GM06990 (cell line): ENCODE results near the gene PABPN1L.
"Not testable (repeated sequence)": the region's sequence is repeated elsewhere in the genome, so short reads cannot be mapped to it uniquely, and the experiment has no call there.

Experiments used
- DNase-seq: peaks from one replicate; pipeline ENCODE4 v3.0.0-alpha.2; 2011; ENCODE audit not compliant: insufficient read length; ENCODE audit errors: extremely low read depth
- H3K27me3 ChIP-seq: replicated peaks from 2 replicates; pipeline ENCODE4 v1.6.0; 2011; ENCODE audit warnings: low read length; ENCODE audit not compliant: control insufficient read depth, insufficient read depth
- H3K36me3 ChIP-seq: 2 replicates; pipeline ENCODE4 v1.5.1; 2011; ENCODE audit warnings: low read length; ENCODE audit not compliant: control insufficient read depth, insufficient read depth
- H3K4me3 ChIP-seq: replicated peaks from 2 replicates; pipeline ENCODE4 v1.5.1; 2011; ENCODE audit warnings: low read depth, mild to moderate bottlenecking, control low read depth, low read length
- TF ChIP-seq, protein P1 (sequence below): IDR thresholded peaks from 2 replicates; pipeline ENCODE4 v1.5.1; 2011; ENCODE audit warnings: low read length, control low read depth, mild to moderate bottlenecking, inconsistent platforms; ENCODE audit not compliant: insufficient read depth, poor library complexity, severe bottlenecking

PABPN1L gene

DNA sequence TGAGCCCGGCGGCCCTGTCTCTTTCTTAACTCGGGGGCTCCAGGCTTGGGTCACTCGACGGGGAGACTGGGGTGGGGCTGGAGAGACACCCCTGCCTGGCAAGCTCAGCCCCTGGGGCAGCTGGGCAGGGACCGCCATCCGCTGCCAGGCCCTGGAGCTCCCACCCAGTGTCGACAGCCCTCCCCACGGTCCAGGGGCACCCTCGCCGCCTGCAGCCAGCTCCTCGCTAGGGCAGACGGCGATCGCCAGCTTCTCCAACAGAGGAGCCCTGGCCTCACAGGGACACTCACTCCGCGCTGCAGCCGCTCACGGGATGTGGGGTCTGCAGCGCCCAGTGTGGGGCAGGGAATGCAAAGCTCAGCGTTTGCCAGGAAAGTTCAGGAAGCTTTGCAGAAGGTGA, 38.7 kb downstream of the PABPN1L start:
- TF ChIP-seq, protein P1, sequence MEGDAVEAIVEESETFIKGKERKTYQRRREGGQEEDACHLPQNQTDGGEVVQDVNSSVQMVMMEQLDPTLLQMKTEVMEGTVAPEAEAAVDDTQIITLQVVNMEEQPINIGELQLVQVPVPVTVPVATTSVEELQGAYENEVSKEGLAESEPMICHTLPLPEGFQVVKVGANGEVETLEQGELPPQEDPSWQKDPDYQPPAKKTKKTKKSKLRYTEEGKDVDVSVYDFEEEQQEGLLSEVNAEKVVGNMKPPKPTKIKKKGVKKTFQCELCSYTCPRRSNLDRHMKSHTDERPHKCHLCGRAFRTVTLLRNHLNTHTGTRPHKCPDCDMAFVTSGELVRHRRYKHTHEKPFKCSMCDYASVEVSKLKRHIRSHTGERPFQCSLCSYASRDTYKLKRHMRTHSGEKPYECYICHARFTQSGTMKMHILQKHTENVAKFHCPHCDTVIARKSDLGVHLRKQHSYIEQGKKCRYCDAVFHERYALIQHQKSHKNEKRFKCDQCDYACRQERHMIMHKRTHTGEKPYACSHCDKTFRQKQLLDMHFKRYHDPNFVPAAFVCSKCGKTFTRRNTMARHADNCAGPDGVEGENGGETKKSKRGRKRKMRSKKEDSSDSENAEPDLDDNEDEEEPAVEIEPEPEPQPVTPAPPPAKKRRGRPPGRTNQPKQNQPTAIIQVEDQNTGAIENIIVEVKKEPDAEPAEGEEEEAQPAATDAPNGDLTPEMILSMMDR: no peak
- peaks cover 2% of the 10 kb centered on the region for H3K36me3 ChIP-seq
- no peak for DNase-seq

DNA sequence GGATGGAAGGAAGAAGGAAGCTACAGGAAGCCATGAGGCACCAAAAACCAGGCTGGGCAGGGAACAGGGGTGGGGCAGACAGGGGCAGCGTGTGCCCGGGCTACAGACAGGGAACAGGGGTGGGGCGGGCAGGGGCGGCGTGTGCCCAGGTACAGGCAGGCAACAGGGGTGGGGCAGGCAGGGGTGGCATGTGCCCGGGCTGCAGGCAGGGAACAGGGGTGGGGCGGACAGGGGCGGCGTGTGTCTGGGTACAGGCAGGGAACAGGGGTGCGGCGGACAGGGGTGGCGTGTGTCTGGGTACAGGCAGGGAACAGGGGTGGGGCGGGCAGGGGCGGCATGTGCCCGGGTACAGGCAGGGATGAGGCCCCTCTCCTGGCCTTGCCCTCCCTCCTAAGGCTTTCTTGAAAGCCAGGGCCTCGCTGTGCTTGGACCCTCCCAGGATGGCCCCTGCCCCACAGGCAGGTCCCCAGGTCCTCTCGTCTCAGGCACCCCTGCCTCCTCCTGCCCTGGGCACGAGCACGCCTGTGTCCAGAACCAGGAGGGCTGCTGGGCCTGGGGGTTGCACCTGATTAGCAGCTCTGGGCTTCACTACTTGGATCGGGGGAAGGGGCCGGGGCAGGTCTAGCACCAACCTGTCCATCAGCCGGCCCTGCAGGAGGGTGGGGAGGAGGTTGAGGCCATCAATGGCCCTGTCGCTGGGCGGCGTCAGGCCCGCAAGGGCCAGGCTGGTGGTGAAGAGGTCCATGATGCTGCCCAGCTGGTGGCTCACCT, 40.2 kb downstream of the PABPN1L start:
- H3K4me3 ChIP-seq: no peak overlapping the region
- TF ChIP-seq, protein P1: no peak
- H3K27me3 ChIP-seq: no peaks in the 10 kb centered on the region
- no peak for DNase-seq
- H3K36me3 ChIP-seq: peaks cover 3% of the 10 kb centered on the region

More for the DNA sequence above, 38.7 kb downstream of the PABPN1L start:
- Histone ChIP-seq H3K4me3 (no peak overlapping the region), H3K27me3 (no peaks in the 10 kb centered on the region)

DNA sequence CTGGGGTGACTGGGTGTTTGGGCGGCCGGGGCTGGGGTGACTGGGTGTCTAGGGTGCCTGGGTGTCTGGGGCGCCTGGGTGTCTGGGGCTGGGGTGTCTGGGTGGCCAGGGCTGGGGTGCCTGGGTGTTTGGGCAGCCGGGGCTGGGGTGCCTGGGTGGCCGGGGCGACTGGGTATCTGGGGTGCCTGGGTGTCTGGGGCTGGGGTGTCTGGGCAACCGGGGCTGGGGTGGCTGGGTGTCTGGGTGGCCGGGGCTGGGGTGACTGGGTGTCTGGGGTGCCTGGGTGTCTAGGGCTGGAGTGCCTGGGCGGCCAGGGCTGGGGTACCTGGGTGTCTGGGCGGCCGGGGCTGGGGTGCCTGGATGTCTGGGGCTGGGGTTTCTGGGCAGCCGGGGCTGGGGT, 41.3 kb downstream of the PABPN1L start:
- TF ChIP-seq, protein P1: no peak
- no peak overlapping the region for H3K4me3 ChIP-seq
- no peaks in the 10 kb centered on the region for H3K27me3 ChIP-seq
- DNase-seq: no peak
- peaks cover 3% of the 10 kb centered on the region for H3K36me3 ChIP-seq

DNA sequence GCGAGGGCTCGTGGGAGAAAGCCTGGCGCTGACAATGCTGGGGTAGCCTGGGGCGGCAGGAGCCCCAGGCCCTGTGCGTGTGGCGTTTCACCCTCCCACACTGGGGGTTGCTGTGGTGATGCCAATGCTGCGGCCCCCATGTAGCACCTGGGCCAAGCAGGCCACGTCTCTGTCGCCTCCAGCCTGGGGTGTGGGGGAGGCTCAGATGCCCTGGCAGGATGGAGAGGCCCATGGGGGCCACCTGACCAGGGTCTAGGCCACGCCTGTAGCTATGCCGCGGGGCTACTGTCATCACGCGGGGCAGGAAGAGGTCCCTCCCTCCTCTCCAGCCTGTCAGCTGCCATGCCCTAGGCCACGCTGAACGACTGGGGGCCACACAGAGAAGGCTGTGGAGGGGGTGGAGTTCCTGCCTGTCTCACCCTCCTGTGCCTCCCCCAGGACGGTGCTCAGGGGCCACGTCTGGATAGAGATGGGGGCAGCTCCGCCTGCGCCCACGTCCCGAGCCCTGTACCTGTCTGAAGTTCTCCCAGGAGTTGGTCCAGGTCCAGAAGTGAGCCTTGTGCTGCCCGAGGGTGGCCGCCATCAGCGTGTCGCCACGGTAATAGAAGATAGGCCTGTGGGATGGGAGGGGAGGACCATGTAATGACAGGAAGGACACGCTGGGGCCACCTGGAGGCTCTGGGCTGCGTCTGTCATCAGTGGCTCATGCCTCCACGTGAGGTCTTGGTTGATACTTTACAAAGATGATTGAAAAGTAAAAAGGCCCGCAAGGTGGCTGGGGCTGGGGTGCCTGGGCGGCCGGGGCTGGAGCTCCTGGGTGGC, 42.0 kb downstream of the PABPN1L start:
- no peaks in the 10 kb centered on the region for H3K27me3 ChIP-seq
- no peak for DNase-seq
- peaks cover 3% of the 10 kb centered on the region for H3K36me3 ChIP-seq
- no peak overlapping the region for H3K4me3 ChIP-seq
- TF ChIP-seq, protein P1: no peak

DNA sequence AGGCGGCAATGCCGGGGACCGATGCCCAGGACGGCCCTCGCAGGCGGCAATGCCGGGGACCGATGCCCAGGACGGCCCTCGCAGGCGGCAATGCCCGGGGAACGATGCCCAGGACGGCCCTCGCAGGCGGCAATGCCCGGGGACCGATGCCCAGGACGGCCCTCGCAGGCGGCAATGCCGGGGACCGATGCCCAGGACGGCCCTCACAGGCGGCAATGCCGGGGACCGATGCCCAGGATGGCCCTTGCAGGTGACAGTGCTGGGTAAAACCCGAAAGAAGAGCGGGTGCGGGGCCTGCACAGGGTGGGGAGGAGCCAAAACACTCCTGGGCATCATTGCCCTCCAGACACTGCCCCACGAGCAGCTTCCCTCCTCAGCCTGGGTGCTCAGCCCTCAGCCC, 42.8 kb downstream of the PABPN1L start:
- not testable (repeated sequence) for H3K4me3 ChIP-seq, DNase-seq, H3K27me3 ChIP-seq, H3K36me3 ChIP-seq
